KMS-11 (cell line): ENCODE results near the gene FLRT3.

Experiments used
- H2AFZ ChIP-seq: fragments of 200-600 bp; sonication (generic); 2 replicates; pipeline ENCODE4 v1.6.1; 2016; ENCODE audit warnings: antibody characterized with exemption, mixed run types, low read depth
- H3K27ac ChIP-seq: fragments of 200-600 bp; sonication (generic); 2 replicates; pipeline ENCODE4 v1.6.1; 2016; ENCODE audit warnings: mild to moderate bottlenecking, mixed run types
- H3K27me3 ChIP-seq: fragments of 200-600 bp; sonication (generic); 2 replicates; pipeline ENCODE4 v1.6.1; 2017; ENCODE audit warnings: mild to moderate bottlenecking, low read depth, mixed run types, moderate library complexity; ENCODE audit not compliant: insufficient read depth
- H3K36me3 ChIP-seq: fragments of 200-600 bp; sonication (generic); 2 replicates; pipeline ENCODE4 v1.6.1; 2017; ENCODE audit warnings: mild to moderate bottlenecking, mixed run types; ENCODE audit not compliant: insufficient read depth
- H3K4me1 ChIP-seq: fragments of 200-600 bp; sonication (generic); 2 replicates; pipeline ENCODE4 v1.6.1; 2016; ENCODE audit warnings: mild to moderate bottlenecking, low read depth, mixed run types; ENCODE audit not compliant: poor library complexity, severe bottlenecking
- H3K4me2 ChIP-seq: fragments of 200-600 bp; sonication (generic); 2 replicates; pipeline ENCODE4 v1.7.0; 2016; ENCODE audit warnings: mild to moderate bottlenecking, mixed run types
- H3K4me3 ChIP-seq: fragments of 200-600 bp; sonication (generic); IDR thresholded peaks from 2 replicates; pipeline ENCODE4 v1.6.1; 2017; ENCODE audit warnings: low read depth, low read length, mixed read lengths; ENCODE audit not compliant: insufficient read depth
- H3K79me2 ChIP-seq: fragments of 200-600 bp; sonication (generic); 2 replicates; pipeline ENCODE4 v1.6.1; 2016; ENCODE audit warnings: low read depth, mixed run types; ENCODE audit not compliant: insufficient read depth
- H3K9ac ChIP-seq: fragments of 200-600 bp; sonication (generic); 2 replicates; pipeline ENCODE4 v1.6.1; 2016; ENCODE audit warnings: mild to moderate bottlenecking, mixed run types
- H4K20me1 ChIP-seq: fragments of 200-600 bp; sonication (generic); 2 replicates; pipeline ENCODE4 v1.6.1; 2016; ENCODE audit warnings: mild to moderate bottlenecking, mixed run types; ENCODE audit not compliant: insufficient read depth
- CTCF ChIP-seq: fragments of 200-600 bp; sonication (generic); conservative IDR thresholded peaks from 2 replicates; pipeline ENCODE4 v1.6.1; 2017; ENCODE audit warnings: low read depth, mild to moderate bottlenecking, antibody characterized with exemption, low read length, moderate library complexity, mixed read lengths

FLRT3 gene

GRCh38 chr20:14337400-14338171 is at the start of gene FLRT3:
Gene FLRT3, minus strand, starts transcription at chr20:14337612. Its CDS starts 10,106 bp downstream, at chr20:14327506.
- Histone ChIP-seq H3K4me2 (0 out of 2 replicates have a peak within 1 kb of the TSS, but pooled peaks have one; percentile 27), H3K27ac (no peak within 1 kb of the TSS), H2AFZ (peak within 1 kb of the TSS; percentile 57; the same call in 1 of the 2 replicates), H3K27me3 (no peaks in the 10 kb centered on the region), H4K20me1 (no peaks in the 10 kb centered on the region), H3K4me3 (no peak within 1 kb of the TSS), H3K36me3 (no peaks in the 10 kb centered on the region), H3K9ac (no peak within 1 kb of the TSS; the same call in 1 of the 2 replicates), H3K4me1 (no peaks in the 10 kb centered on the region), H3K79me2 (no peaks in the 10 kb centered on the region)
- peak; percentile 71 for TF ChIP-seq CTCF

GRCh38 chr20:14386726-14387125 is 49.3 kb upstream of the FLRT3 start:
- H3K4me1 ChIP-seq, result no peaks in the 10 kb centered on the region
- H4K20me1 ChIP-seq, result no peaks in the 10 kb centered on the region
- H3K9ac ChIP-seq, result no peak overlapping the region
- no peak overlapping the region for H3K27ac ChIP-seq
- TF ChIP-seq CTCF, result no peak
- no peaks in the 10 kb centered on the region for H3K79me2 ChIP-seq
- H3K4me3 ChIP-seq, result no peak overlapping the region
- H2AFZ ChIP-seq, result no peak overlapping the region
- no peaks in the 10 kb centered on the region for H3K36me3 ChIP-seq
- H3K27me3 ChIP-seq, result no peaks in the 10 kb centered on the region
- no peak overlapping the region for H3K4me2 ChIP-seq

GRCh38 chr20:14385176-14385740 is 47.8 kb upstream of the FLRT3 start:
- no peak overlapping the region for H3K9ac ChIP-seq
- H4K20me1 ChIP-seq, result no peaks in the 10 kb centered on the region
- H2AFZ ChIP-seq, result no peak overlapping the region
- H3K4me3 ChIP-seq, result no peak overlapping the region
- no peaks in the 10 kb centered on the region for H3K36me3 ChIP-seq
- H3K4me2 ChIP-seq, result no peak overlapping the region
- H3K4me1 ChIP-seq, result no peaks in the 10 kb centered on the region
- no peak for TF ChIP-seq CTCF
- no peak overlapping the region for H3K27ac ChIP-seq
- no peaks in the 10 kb centered on the region for H3K27me3 ChIP-seq
- H3K79me2 ChIP-seq, result no peaks in the 10 kb centered on the region

GRCh38 chr20:14384416-14385175 is 47.2 kb upstream of the FLRT3 start:
- TF ChIP-seq CTCF, result no peak
- Histone ChIP-seq H3K79me2 (no peaks in the 10 kb centered on the region), H3K4me1 (no peaks in the 10 kb centered on the region), H4K20me1 (no peaks in the 10 kb centered on the region), H3K36me3 (no peaks in the 10 kb centered on the region), H3K27me3 (no peaks in the 10 kb centered on the region), H2AFZ (no peak overlapping the region), H3K4me2 (no peak overlapping the region), H3K9ac (no peak overlapping the region), H3K27ac (no peak overlapping the region), H3K4me3 (no peak overlapping the region)
